Activated naive CD4-positive, alpha-beta T cell treated with anti-CD3 and anti-CD28 coated beads, Interleukin-2, amount 50 U/mL, for 24 hours (primary cell): ENCODE data around the gene ATRNL1.

ENCODE experiments used
- H3K27ac Mint-ChIP-seq: one replicate; pipeline ENCODE4 v1.8.0; 2021; ENCODE audit warnings: mild to moderate bottlenecking, mixed read lengths
- H3K27me3 Mint-ChIP-seq: one replicate; pipeline ENCODE4 v1.8.0; 2021; ENCODE audit warnings: mixed read lengths
- H3K36me3 Mint-ChIP-seq: one replicate; pipeline ENCODE4 v1.8.0; 2021; ENCODE audit warnings: mixed read lengths
- H3K4me1 Mint-ChIP-seq: one replicate; pipeline ENCODE4 v1.8.0; 2021; ENCODE audit warnings: mixed read lengths
- H3K4me3 Mint-ChIP-seq: one replicate; pipeline ENCODE4 v1.8.0; 2021; ENCODE audit warnings: mild to moderate bottlenecking, mixed read lengths
- H3K9me3 Mint-ChIP-seq: one replicate; pipeline ENCODE4 v1.8.0; 2021; ENCODE audit warnings: mixed read lengths

The ATRNL1 gene

GRCh38 chr10:115539142-115539762 is 446.1 kb downstream of the ATRNL1 start:
- Mint-ChIP-seq H3K4me1 (no peaks in the 10 kb centered on the region), H3K4me3 (no peak overlapping the region)

DNA sequence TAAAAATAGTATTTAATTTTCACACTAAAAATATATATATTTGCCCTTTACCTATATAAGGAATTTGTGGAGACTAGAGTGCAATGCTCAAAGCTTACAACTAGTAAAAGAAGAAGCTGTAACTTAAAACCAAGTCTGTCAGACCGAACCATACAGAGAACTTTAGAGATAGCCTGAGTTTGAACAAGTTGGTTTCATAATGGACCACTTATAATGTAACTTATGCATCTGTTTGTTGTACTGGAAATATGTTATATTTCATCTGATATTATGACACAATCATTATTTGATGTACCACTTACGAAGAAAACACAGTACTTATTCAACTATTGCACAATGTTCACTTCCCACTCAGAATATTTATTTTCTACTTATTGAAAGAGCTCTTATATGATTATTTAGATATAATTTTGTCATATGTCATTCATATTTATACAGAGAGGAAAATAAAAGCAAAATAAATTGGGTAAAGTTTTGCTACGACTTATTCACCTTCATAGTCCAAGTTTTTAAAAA is 462.8 kb downstream of the ATRNL1 start:
- H3K27ac Mint-ChIP-seq = no peak overlapping the region
- H3K9me3 Mint-ChIP-seq = peaks cover 4% of the 10 kb centered on the region
- no peaks in the 10 kb centered on the region for H3K4me1 Mint-ChIP-seq
- H3K4me3 Mint-ChIP-seq = no peak overlapping the region
- H3K27me3 Mint-ChIP-seq = no peaks in the 10 kb centered on the region
- no peaks in the 10 kb centered on the region for H3K36me3 Mint-ChIP-seq

More at GRCh38 chr10:115539142-115539762, 446.1 kb downstream of the ATRNL1 start:
- Mint-ChIP-seq H3K36me3 (no peaks in the 10 kb centered on the region), H3K27ac (no peak overlapping the region), H3K9me3 (no peaks in the 10 kb centered on the region), H3K27me3 (no peaks in the 10 kb centered on the region)

DNA sequence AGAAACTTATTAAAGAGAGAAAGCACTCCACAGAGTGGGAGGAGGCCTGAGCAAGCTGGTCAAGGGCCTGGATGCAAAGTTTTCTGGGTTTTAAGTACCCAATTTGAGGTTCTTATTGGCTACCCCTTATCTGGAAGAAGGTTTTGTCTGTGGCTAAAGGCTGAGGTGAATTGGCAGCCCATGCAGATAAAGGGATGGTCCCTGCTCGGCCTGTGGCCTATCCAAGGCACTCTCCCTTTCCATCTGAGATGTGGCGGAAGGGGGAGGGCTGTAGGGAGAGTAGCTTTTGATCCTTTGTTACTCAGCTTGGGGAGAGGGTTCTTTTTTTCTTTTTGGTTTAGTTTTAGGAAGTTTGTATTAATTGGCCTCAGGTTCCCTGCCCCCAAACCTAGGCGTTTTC is 465.1 kb downstream of the ATRNL1 start:
- no peaks in the 10 kb centered on the region for H3K4me1 Mint-ChIP-seq
- no peaks in the 10 kb centered on the region for H3K36me3 Mint-ChIP-seq
- peaks cover 4% of the 10 kb centered on the region for H3K9me3 Mint-ChIP-seq
- H3K27me3 Mint-ChIP-seq = no peaks in the 10 kb centered on the region
- H3K27ac Mint-ChIP-seq = no peak overlapping the region
- no peak overlapping the region for H3K4me3 Mint-ChIP-seq

GRCh38 chr10:115566867-115567266 is 473.7 kb downstream of the ATRNL1 start:
- H3K27ac Mint-ChIP-seq = no peak overlapping the region
- no peaks in the 10 kb centered on the region for H3K27me3 Mint-ChIP-seq
- no peaks in the 10 kb centered on the region for H3K36me3 Mint-ChIP-seq
- no peak overlapping the region for H3K4me3 Mint-ChIP-seq
- peaks cover 4% of the 10 kb centered on the region for H3K9me3 Mint-ChIP-seq
- no peaks in the 10 kb centered on the region for H3K4me1 Mint-ChIP-seq

DNA sequence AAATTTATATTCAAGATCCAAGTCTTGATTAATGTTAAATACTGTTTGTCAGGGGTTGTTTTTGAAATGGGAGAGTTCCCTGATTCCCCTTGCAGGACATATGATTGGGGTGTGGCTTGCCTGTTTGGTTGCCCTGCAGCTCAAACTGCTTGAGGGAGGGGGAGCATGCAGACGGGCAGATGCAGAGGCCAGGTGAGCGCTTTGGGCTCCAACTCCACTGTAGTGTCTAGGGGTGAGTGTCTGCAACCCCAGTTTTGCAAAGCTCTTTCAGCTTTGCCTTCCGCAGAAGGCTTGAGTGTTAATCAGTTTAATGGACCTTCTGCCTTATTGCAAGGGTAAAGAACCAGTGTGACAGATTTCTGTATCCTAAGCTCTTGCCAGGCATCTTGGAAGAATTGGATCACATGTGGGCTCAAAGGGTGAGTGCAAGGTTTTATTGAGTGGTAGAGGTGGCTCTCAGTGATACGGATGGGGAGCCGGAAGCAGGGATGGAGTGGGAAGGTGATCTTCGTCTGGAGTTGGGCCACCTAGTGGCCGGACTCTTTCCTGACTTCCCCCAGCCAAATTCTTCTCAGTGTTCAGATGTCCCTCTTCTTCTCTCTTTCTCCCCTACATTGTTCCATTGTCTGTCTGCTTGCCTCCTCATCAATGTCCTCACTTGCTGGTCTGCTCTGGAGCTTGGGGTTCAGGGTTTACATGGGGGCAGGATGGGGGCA is 479.7 kb downstream of the ATRNL1 start:
- no peak overlapping the region for H3K27ac Mint-ChIP-seq
- peaks cover 4% of the 10 kb centered on the region for H3K9me3 Mint-ChIP-seq
- no peak overlapping the region for H3K4me3 Mint-ChIP-seq
- H3K4me1 Mint-ChIP-seq = no peaks in the 10 kb centered on the region
- no peaks in the 10 kb centered on the region for H3K27me3 Mint-ChIP-seq
- no peaks in the 10 kb centered on the region for H3K36me3 Mint-ChIP-seq

DNA sequence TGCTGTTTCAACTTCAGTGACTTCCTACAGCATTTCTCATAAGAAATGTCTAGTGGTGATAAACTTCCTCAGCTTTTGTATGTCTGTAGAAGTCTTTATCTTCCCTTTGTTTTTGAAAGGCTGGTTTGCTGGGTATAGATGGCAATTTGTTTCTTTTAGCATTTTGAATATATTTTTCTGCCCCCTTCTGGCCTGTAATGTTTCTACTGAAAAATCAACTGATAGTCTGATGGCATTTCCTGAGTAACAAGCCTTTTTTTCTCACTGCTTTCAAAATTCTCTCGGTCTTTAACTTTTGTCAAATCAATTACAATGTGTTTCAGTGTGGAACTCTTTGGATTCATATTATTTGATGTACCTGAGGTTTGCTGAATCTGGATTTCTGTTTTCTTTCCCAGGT is 487.1 kb downstream of the ATRNL1 start:
- Mint-ChIP-seq H3K4me1 (no peaks in the 10 kb centered on the region), H3K27me3 (no peaks in the 10 kb centered on the region), H3K27ac (no peak overlapping the region), H3K4me3 (no peak overlapping the region), H3K9me3 (peaks cover 10% of the 10 kb centered on the region), H3K36me3 (no peaks in the 10 kb centered on the region)

- Mint-ChIP-seq H3K4me1 (no peaks in the 10 kb centered on the region), H3K27me3 (no peaks in the 10 kb centered on the region), H3K4me3 (no peak overlapping the region), H3K9me3 (peaks cover 5% of the 10 kb centered on the region), H3K36me3 (no peaks in the 10 kb centered on the region), H3K27ac (no peak overlapping the region)
Observed at GRCh38 chr10:115593060-115593459, 499.9 kb downstream of the ATRNL1 start.

- Mint-ChIP-seq H3K27me3 (no peaks in the 10 kb centered on the region), H3K9me3 (no peaks in the 10 kb centered on the region), H3K36me3 (no peaks in the 10 kb centered on the region), H3K4me1 (no peaks in the 10 kb centered on the region), H3K4me3 (no peak overlapping the region), H3K27ac (no peak overlapping the region)
Observed at GRCh38 chr10:115604627-115605026, 511.5 kb downstream of the ATRNL1 start.

DNA sequence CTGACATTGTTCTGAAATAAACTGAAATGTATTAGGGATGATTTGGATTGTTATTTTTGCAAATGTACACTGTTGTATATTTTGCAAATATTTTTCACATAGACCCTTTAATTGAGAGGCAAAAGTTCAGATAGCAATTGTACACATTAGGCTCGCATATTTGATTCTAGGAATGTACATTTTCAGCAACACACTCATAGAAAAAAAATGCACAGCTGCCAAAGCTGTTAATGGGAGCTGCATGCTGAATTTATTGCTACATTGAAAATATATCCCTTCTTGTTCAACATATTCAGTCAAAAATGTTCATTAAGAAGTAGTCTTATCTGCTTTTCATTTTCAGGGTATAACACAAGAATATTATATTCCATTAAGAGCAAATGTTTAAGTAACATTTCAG is 512.9 kb downstream of the ATRNL1 start:
- Mint-ChIP-seq H3K9me3 (no peaks in the 10 kb centered on the region), H3K27me3 (no peaks in the 10 kb centered on the region), H3K27ac (no peak overlapping the region), H3K4me3 (no peak overlapping the region), H3K36me3 (no peaks in the 10 kb centered on the region), H3K4me1 (no peaks in the 10 kb centered on the region)

DNA sequence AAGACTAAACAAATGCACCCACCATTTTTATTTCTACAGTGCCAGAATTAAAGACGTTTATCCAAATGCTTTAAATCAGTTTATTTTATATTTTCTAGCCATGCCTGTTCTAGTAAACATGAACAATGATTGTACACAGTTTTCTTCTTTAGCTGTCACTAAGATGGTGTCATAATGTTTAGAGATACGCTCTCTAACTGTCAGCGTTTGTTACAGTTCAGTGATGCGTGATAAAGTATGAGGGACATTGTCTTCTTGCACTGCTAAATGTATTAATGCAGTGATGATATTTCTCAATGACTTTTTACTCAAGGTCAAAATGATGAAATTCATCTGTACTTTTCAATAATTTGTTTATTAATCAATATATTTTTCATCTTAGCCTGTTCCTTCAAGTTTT is 513.6 kb downstream of the ATRNL1 start:
- no peak overlapping the region for H3K4me3 Mint-ChIP-seq
- no peaks in the 10 kb centered on the region for H3K4me1 Mint-ChIP-seq
- no peak overlapping the region for H3K27ac Mint-ChIP-seq
- H3K27me3 Mint-ChIP-seq = no peaks in the 10 kb centered on the region
- no peaks in the 10 kb centered on the region for H3K36me3 Mint-ChIP-seq
- H3K9me3 Mint-ChIP-seq = no peaks in the 10 kb centered on the region

DNA sequence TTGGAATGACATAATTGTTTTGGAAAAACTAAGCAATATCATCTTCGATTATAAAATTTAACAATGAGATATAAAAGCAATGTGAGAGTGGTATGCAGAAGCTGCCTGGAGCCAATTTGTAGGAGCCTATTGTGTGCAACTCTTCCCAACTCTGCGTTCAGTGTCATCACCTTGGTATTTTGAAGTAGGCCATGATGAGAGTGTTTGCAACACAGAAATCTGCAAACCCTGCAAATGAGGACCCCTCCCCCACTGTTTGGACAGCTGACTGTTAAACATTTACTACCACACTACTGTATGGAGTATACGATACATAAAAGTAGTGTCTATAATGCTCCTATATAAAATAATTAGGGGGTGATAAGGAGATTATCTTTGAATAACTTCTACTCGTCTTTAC is 531.3 kb downstream of the ATRNL1 start:
- H3K36me3 Mint-ChIP-seq = no peaks in the 10 kb centered on the region
- no peak overlapping the region for H3K4me3 Mint-ChIP-seq
- H3K27me3 Mint-ChIP-seq = no peaks in the 10 kb centered on the region
- H3K9me3 Mint-ChIP-seq = peaks cover 12% of the 10 kb centered on the region
- H3K4me1 Mint-ChIP-seq = no peaks in the 10 kb centered on the region
- no peak overlapping the region for H3K27ac Mint-ChIP-seq

DNA sequence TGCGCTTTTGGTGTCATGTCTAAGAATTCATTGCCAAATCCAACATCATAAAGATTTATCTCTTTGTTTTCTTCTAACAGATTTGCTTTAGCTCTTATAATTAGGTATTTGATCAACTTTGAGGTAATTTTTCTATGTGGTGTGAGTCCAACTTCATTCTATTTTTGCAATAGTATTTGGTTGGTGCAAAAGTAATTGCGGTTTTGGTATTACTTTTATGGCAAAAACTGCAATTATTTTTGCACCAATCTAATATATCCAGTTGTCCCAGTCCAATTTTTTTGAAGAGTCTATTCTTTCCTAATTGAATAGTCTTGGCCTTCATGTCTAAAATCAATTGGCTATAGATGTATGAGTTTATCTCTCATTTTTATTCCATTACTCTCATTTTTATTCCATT is 535.5 kb downstream of the ATRNL1 start:
- no peaks in the 10 kb centered on the region for H3K27me3 Mint-ChIP-seq
- no peak overlapping the region for H3K27ac Mint-ChIP-seq
- H3K4me3 Mint-ChIP-seq = no peak overlapping the region
- H3K9me3 Mint-ChIP-seq = peaks cover 10% of the 10 kb centered on the region
- no peaks in the 10 kb centered on the region for H3K36me3 Mint-ChIP-seq
- H3K4me1 Mint-ChIP-seq = no peaks in the 10 kb centered on the region

DNA sequence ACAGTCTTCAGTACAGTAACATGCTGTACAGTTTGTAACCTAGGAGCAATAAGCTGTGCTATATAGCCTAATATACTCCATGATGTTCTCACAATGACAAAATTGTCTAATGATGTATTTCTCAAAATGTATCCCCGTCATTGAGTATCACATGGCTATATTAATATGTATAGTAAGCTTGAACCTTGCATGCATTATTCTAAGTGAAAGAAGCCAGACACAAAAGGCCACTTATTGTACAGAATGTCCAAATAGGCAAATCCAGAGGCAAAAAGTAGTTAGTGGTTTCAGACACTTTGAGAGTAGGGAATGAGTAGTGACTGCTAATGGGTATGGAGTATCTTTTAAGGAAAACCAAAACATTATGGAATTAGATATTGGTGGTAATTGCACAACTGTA is 545.1 kb downstream of the ATRNL1 start:
- Mint-ChIP-seq H3K4me1 (no peaks in the 10 kb centered on the region), H3K27me3 (no peaks in the 10 kb centered on the region)

GRCh38 chr10:115649217-115649616 is 556.1 kb downstream of the ATRNL1 start:
- H3K27me3 Mint-ChIP-seq = no peaks in the 10 kb centered on the region
- no peaks in the 10 kb centered on the region for H3K4me1 Mint-ChIP-seq
- H3K4me3 Mint-ChIP-seq = no peak overlapping the region
- H3K9me3 Mint-ChIP-seq = no peaks in the 10 kb centered on the region
- H3K27ac Mint-ChIP-seq = no peak overlapping the region
- H3K36me3 Mint-ChIP-seq = no peaks in the 10 kb centered on the region

More for the DNA sequence above, 545.1 kb downstream of the ATRNL1 start:
- Mint-ChIP-seq H3K4me3 (no peak overlapping the region), H3K27ac (no peak overlapping the region), H3K36me3 (no peaks in the 10 kb centered on the region), H3K9me3 (peaks cover 4% of the 10 kb centered on the region)

- Mint-ChIP-seq H3K4me3 (no peak overlapping the region), H3K36me3 (no peaks in the 10 kb centered on the region), H3K27me3 (no peaks in the 10 kb centered on the region), H3K27ac (no peak overlapping the region), H3K9me3 (no peaks in the 10 kb centered on the region), H3K4me1 (no peaks in the 10 kb centered on the region)
Observed at GRCh38 chr10:115653473-115653872, 560.3 kb downstream of the ATRNL1 start.

- H3K4me1 Mint-ChIP-seq = no peaks in the 10 kb centered on the region
- no peaks in the 10 kb centered on the region for H3K9me3 Mint-ChIP-seq
- H3K36me3 Mint-ChIP-seq = no peaks in the 10 kb centered on the region
- no peak overlapping the region for H3K4me3 Mint-ChIP-seq
- no peaks in the 10 kb centered on the region for H3K27me3 Mint-ChIP-seq
- H3K27ac Mint-ChIP-seq = no peak overlapping the region
Observed at GRCh38 chr10:115654961-115655360, 561.8 kb downstream of the ATRNL1 start.
